HG02981 (cell line): Measurements from ENCODE around the gene ZMPSTE24.
"Not testable (repeated sequence)": the region's sequence is repeated elsewhere in the genome, so short reads cannot be mapped to it uniquely, and the experiment has no call there.

Source experiments
- ATAC-seq: cut with Tn5 transposase; IDR thresholded peaks from one replicate; pipeline ENCODE4 v1.9.1; 2021; ENCODE audit warnings: mild to moderate bottlenecking, moderate library complexity; ENCODE audit not compliant: unreplicated experiment

ZMPSTE24 gene

DNA sequence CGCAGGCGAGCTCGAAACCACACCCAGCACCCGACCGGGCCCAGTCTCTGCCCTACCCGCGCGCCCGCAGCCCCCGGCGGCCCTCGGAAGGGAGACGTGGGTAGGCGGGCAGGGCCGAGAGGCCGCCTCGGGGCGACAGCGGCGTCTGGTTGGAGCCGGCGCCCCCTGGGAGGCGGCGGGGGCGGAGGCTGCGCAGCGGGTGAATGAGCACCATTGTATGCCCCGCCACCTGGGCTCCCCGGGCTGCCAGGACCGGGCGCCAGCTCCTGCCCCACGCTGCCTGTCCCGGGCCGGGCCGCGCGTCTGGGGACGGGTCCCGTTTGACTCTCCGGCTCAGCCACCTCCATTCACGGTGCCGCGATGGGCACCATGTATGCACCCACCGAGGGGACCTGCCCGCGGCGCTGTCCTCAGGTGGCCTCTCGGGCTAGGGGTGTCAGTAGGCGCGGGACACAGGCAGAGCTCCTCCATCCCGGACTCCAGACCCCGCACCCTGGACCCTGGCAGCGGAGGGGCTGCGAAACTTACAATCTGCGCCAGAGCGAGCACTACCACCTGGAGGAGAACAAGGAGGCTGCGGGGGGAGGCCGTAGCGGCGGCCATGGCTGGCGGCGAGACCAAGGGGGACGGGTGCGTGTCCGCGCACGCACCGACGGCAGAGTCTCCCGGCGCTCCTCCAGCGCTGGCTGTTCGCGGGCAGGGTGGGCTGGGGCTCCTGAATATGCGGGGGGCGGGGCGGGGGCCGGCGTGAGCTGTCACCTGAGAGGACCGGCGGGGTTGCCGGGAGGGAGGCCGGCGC, 58.8 kb downstream of the ZMPSTE24 start, which contains the start of gene COL9A2:
Gene COL9A2, minus strand, starts transcription at position 692 of the 799 bp plus-strand sequence. Its CDS starts 89 bp downstream, at position 603.
- no peak for ATAC-seq

- no peak for ATAC-seq
These were observed 59.5 kb downstream of the ZMPSTE24 start for GRCh38 chr1:40317394-40318074.

GRCh38 chr1:40318476-40318875, 60.4 kb downstream of the ZMPSTE24 start:
- no peak for ATAC-seq

GRCh38 chr1:40318970-40319621, 61.1 kb downstream of the ZMPSTE24 start:
- ATAC-seq = no peak

DNA sequence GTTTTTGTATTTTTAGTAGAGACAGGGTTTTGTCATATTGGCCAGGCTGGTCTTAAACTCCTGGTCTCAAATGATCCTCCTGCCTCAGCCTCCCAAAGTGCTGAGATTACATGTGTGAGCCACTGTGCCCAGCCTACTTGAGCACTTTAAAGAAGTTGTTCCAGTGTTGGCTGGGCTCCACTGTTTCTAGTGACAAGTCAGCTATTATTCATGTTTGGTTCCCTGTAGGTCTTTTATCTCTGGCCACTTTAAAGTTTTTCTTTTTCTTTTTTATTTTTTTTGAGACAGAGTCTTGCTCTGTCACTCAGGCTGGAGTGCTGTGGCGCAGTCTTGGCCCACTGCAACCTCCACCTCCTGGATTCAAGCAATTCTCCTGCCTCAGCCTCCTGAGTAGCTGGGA, 73.4 kb downstream of the ZMPSTE24 start:
- ATAC-seq = not testable (repeated sequence)

DNA sequence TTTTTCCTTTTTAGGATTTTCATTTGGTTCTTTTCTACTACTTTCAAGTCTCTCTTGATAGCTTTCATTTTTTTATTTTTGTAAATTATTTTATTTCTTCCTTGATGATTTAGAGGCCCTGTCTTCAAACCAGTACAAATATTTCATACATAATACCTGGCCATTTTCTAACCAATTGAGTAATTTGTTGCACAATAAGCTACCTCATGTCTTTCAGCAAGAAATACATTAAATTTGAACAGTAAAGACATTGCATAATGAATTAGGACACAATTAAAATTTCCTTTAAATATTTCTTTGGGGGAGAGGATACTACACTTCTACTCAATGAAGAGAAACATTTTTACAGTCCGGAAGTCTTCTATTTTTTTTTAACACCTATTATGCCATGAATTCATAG, 74.7 kb downstream of the ZMPSTE24 start:
- no peak for ATAC-seq

DNA sequence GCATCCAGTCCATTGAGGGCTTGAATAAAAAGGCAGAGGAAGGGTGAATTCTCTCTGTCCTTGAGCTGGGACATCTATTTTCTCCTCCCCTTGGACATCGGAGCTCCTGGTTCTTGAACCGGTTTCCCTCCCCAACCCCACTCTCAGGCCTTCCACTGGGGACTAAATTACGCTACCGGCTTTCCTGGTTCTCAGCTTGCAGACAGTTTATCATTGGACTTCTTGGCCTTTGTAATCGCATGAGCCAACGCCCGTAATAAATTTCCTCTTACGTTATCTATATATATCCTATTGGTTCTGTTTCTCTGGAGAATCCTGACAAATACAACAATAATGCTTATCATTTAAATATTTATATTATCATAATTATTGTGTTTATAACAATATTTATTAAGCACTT, 79.4 kb downstream of the ZMPSTE24 start:
- ATAC-seq = no peak

- ATAC-seq = no peak
These were observed 80.8 kb downstream of the ZMPSTE24 start for GRCh38 chr1:40338745-40339419.

- no peak for ATAC-seq
These were observed 81.6 kb downstream of the ZMPSTE24 start for GRCh38 chr1:40339420-40340323.

GRCh38 chr1:40341491-40342380, 83.7 kb downstream of the ZMPSTE24 start:
- no peak for ATAC-seq

DNA sequence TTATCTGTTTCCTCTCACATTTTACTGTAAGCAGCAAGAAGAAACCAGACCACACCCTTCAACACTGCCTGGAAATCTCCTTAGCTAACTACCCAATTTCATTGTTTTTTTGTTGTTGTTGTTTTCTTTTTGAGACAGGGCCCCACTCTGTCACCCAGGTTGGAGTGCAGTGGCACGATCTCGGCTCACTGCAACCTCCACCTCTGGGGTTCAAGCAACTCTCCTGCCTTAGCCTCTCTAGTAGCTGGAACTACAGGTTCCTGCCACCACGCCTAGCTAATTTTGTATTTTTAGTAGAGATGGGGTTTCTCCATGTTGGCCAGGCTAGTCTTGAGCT, 84.3 kb downstream of the ZMPSTE24 start:
- not testable (repeated sequence) for ATAC-seq
